NOMO-1 (cell line): ENCODE measurements around the gene KLK7.

Experiments used
- DNase-seq, 2 experiments: peaks; one replicate each; lab custom pipeline; 2025; ENCODE audit not compliant: unreplicated experiment in 2 of 2; lab: John Stamatoyannopoulos, UW

The KLK7 gene

GRCh38 chr19:50939596-50939995 is 44.1 kb downstream of the KLK7 start:
- DNase-seq, result peak; percentile 7 to 13

- DNase-seq, result no peak
Measured at GRCh38 chr19:50933640-50934039, 50.1 kb downstream of the KLK7 start.

GRCh38 chr19:50932690-50933083 is 51.0 kb downstream of the KLK7 start:
- DNase-seq, result no peak

GRCh38 chr19:50932018-50932689 is 51.6 kb downstream of the KLK7 start:
- no peak for DNase-seq

- no peak for DNase-seq
Measured at GRCh38 chr19:50931023-50931422, 52.7 kb downstream of the KLK7 start.

- no peak for DNase-seq
Measured at GRCh38 chr19:50928831-50929230, 54.9 kb downstream of the KLK7 start.
